ENCODE data around the gene DNAJC1.

Gene DNAJC1

GRCh38 chr10:22006379-22006884 lies 2.9 kb upstream of the DNAJC1 start:
- no peak for DNase-seq

- no peak for DNase-seq
These were observed 2.2 kb upstream of the DNAJC1 start for GRCh38 chr10:22005763-22006162.

- no peak for DNase-seq
These were observed 393 bp upstream of the DNAJC1 start for GRCh38 chr10:22003964-22004281.

GRCh38 chr10:22002591-22003176 lies 846 bp downstream of the DNAJC1 start:
- peak; percentile 33 to 63 (median 46) for DNase-seq

- peak in 1 of 3 donors; percentile 28 for DNase-seq
These were observed 8.0 kb downstream of the DNAJC1 start for GRCh38 chr10:21995557-21995956.

- peak; percentile 10 to 72 (median 68) for DNase-seq
These were observed 10.0 kb downstream of the DNAJC1 start for GRCh38 chr10:21993360-21994001.

- no peak for DNase-seq
These were observed 11.7 kb downstream of the DNAJC1 start for GRCh38 chr10:21991785-21992184.

GRCh38 chr10:21990449-21990848 lies 13.1 kb downstream of the DNAJC1 start:
- no peak for DNase-seq

- no peak for DNase-seq
These were observed 13.9 kb downstream of the DNAJC1 start for GRCh38 chr10:21989453-21990154.

GRCh38 chr10:21985541-21985940 lies 18.0 kb downstream of the DNAJC1 start:
- no peak for DNase-seq

GRCh38 chr10:21981118-21981517 lies 22.4 kb downstream of the DNAJC1 start:
- DNase-seq: no peak

- no peak for DNase-seq
These were observed 22.8 kb downstream of the DNAJC1 start for GRCh38 chr10:21980691-21981090.

GRCh38 chr10:21978191-21978862 lies 25.2 kb downstream of the DNAJC1 start:
- no peak for DNase-seq

GRCh38 chr10:21976739-21977138 lies 26.8 kb downstream of the DNAJC1 start:
- DNase-seq: no peak

GRCh38 chr10:21976280-21976679 lies 27.2 kb downstream of the DNAJC1 start:
- DNase-seq: no peak

- no peak for DNase-seq
These were observed 28.0 kb downstream of the DNAJC1 start for GRCh38 chr10:21975378-21975990.

GRCh38 chr10:21972584-21972983 lies 30.9 kb downstream of the DNAJC1 start:
- peak in 2 of 3 donors; percentile 22 to 24 for DNase-seq

GRCh38 chr10:21969326-21970287 lies 33.9 kb downstream of the DNAJC1 start:
- peak; percentile 13 to 42 (median 41) for DNase-seq

- no peak for DNase-seq
These were observed 38.4 kb downstream of the DNAJC1 start for GRCh38 chr10:21964983-21965665.

- no peak for DNase-seq
These were observed 41.2 kb downstream of the DNAJC1 start for GRCh38 chr10:21962358-21962757.

- no peak for DNase-seq
These were observed 41.7 kb downstream of the DNAJC1 start for GRCh38 chr10:21961847-21962246.
